ENCODE results near the gene FAM124B. TPM values are rescaled to one million over a fixed set of nuclear protein-coding genes. Genes with fewer than 3 reads are reported as not detected.

FAM124B gene
- total and polyA plus RNA-seq, 2 donors (not counting 1 experiment from before 2014, with no cell fraction given): 0.13 to 0.34 TPM

- Histone ChIP-seq H3K27ac (ENCODE audit: low read length in 2 of 2) (no peak overlapping the region), H3K36me3 (replicated peaks in 1 of 2; ENCODE audit: control extremely low read depth in 1 of 2, control insufficient read depth in 1 of 2, extremely low read depth in 1 of 2, insufficient read depth in 2 of 2, low read length in 1 of 2) (no peaks in the 10 kb centered on the region), H4K20me1 (ENCODE audit: control insufficient read depth, insufficient read depth, low read length, poor library complexity, severe bottlenecking) (no peaks in the 10 kb centered on the region), H3K4me3 (ENCODE audit: control extremely low read depth in 1 of 5, extremely low read depth in 1 of 5, insufficient read depth in 1 of 5, low read depth in 2 of 5, low read length in 4 of 5) (no peak overlapping the region), H3K79me2 (ENCODE audit: control insufficient read depth, insufficient read depth, low read length) (no peaks in the 10 kb centered on the region), H3K27me3 (replicated peaks in 1 of 4; ENCODE audit: control extremely low read depth in 1 of 4, control insufficient read depth in 3 of 4, insufficient read depth in 4 of 4, low read length in 3 of 4) (peaks cover 0 to 17% (median 8%) of the 10 kb centered on the region in 4 experiments), H3K9me3 (ENCODE audit: control extremely low read depth in 1 of 3, control insufficient read depth in 2 of 3, insufficient read depth in 1 of 3, low read length in 2 of 3) (peaks cover 0 to 5% (median 1%) of the 10 kb centered on the region in 3 donors), H2AFZ (ENCODE audit: insufficient read depth, low read depth, low read length, poor library complexity, severe bottlenecking) (no peak overlapping the region), H3K4me2 (replicated peaks; ENCODE audit: low read depth, low read length, poor library complexity, severe bottlenecking) (no peak overlapping the region), H3K9ac (ENCODE audit: low read length) (no peak overlapping the region), H3K4me1 (ENCODE audit: control insufficient read depth in 2 of 2, insufficient read depth in 2 of 2, low read length in 2 of 2) (peaks cover 3 to 8% of the 10 kb centered on the region in 2 donors)
- CTCF ChIA-PET: no interaction called here
- H3K9me3 Mint-ChIP-seq (ENCODE audit: insufficient read depth): no peaks in the 10 kb centered on the region
- no peak overlapping the region for H3K4me3 Mint-ChIP-seq
- DNase-seq (no peak), ATAC-seq (ENCODE audit: low read depth) (no peak)
- TF ChIP-seq CTCF (IDR thresholded peaks at IDR 0.05) (no peak), EZH2 (IDR thresholded peaks at IDR 0.05; ENCODE audit: borderline replicate concordance, insufficient read depth, low read depth, low read length, poor library complexity, severe bottlenecking) (no peak)
- H3K27ac Mint-ChIP-seq: no peak overlapping the region
- peaks cover 12% of the 10 kb centered on the region for H3K4me1 Mint-ChIP-seq
- H3K27me3 Mint-ChIP-seq: peaks cover 32% of the 10 kb centered on the region
- POLR2A ChIA-PET: no interaction called here
- intact Hi-C loops (cut with micrococcal nuclease): no loop called here
These were observed 36.8 kb upstream of the FAM124B start for GRCh38 chr2:224438726-224439125.

- Mint-ChIP-seq H3K9me3 (ENCODE audit: insufficient read depth) (no peaks in the 10 kb centered on the region), H3K4me3 (no peak overlapping the region), H3K27me3 (peaks cover 29% of the 10 kb centered on the region), H3K27ac (no peak overlapping the region), H3K4me1 (peaks cover 4% of the 10 kb centered on the region)
- H3K4me2 ChIP-seq (replicated peaks; ENCODE audit: low read depth, low read length, poor library complexity, severe bottlenecking): no peak overlapping the region
- peaks cover 0 to 10% (median 7%) of the 10 kb centered on the region in 4 experiments for H3K27me3 ChIP-seq (replicated peaks in 1 of 4; ENCODE audit: control extremely low read depth in 1 of 4, control insufficient read depth in 3 of 4, insufficient read depth in 4 of 4, low read length in 3 of 4)
- no peak overlapping the region for H3K27ac ChIP-seq (ENCODE audit: low read length in 2 of 2)
- no peak overlapping the region for H3K9ac ChIP-seq (ENCODE audit: low read length)
- ChIA-PET CTCF (no interaction called here), POLR2A (no interaction called here)
- H3K4me1 ChIP-seq (ENCODE audit: control insufficient read depth in 2 of 2, insufficient read depth in 2 of 2, low read length in 2 of 2): no peaks in the 10 kb centered on the region
- intact Hi-C loops (cut with micrococcal nuclease): no loop called here
- no peak for DNase-seq
- ATAC-seq (ENCODE audit: low read depth): no peak
- peaks cover 0 to 5% (median 1%) of the 10 kb centered on the region in 3 donors for H3K9me3 ChIP-seq (ENCODE audit: control extremely low read depth in 1 of 3, control insufficient read depth in 2 of 3, insufficient read depth in 1 of 3, low read length in 2 of 3)
- no peak overlapping the region for H3K4me3 ChIP-seq (ENCODE audit: control extremely low read depth in 1 of 5, extremely low read depth in 1 of 5, insufficient read depth in 1 of 5, low read depth in 2 of 5, low read length in 4 of 5)
- H3K79me2 ChIP-seq (ENCODE audit: control insufficient read depth, insufficient read depth, low read length): no peaks in the 10 kb centered on the region
- H4K20me1 ChIP-seq (ENCODE audit: control insufficient read depth, insufficient read depth, low read length, poor library complexity, severe bottlenecking): no peaks in the 10 kb centered on the region
- TF ChIP-seq CTCF (IDR thresholded peaks at IDR 0.05): no peak
- no peak for TF ChIP-seq EZH2 (IDR thresholded peaks at IDR 0.05; ENCODE audit: borderline replicate concordance, insufficient read depth, low read depth, low read length, poor library complexity, severe bottlenecking)
- WGBS (ENCODE audit: insufficient coverage): no CpG with 5 or more reads among the region's 1 CpG
- no peak overlapping the region for H2AFZ ChIP-seq (ENCODE audit: insufficient read depth, low read depth, low read length, poor library complexity, severe bottlenecking)
- no peaks in the 10 kb centered on the region for H3K36me3 ChIP-seq (replicated peaks in 1 of 2; ENCODE audit: control extremely low read depth in 1 of 2, control insufficient read depth in 1 of 2, extremely low read depth in 1 of 2, insufficient read depth in 2 of 2, low read length in 1 of 2)
These were observed 34.7 kb upstream of the FAM124B start for GRCh38 chr2:224436634-224437033.

Data from B cell (primary cell).